HepG2 (cell line): Measurements from ENCODE around the gene OTUB2. TPM values are rescaled to one million over a fixed set of nuclear protein-coding genes. Genes with fewer than 3 reads are reported as not detected.
A peak's percentile ranks its signal among the peaks of the same experiment; 100 is the strongest.

Source experiments
- ATF7 ChIP-seq, 2 experiments: fragments of 450-650 bp in 1 of 2; sonication (generic) in 1 of 2; formaldehyde crosslinking in 1 of 2; IDR thresholded peaks; 2 replicates each; pipeline versions ENCODE4 v1.4.0 to v1.6.1; 2016 to 2020; ENCODE audit warnings: antibody characterized with exemption in 1 of 2, mild to moderate bottlenecking in 1 of 2, missing genetic modification reagents in 1 of 2
- EED ChIP-seq: sonication (generic); formaldehyde crosslinking; IDR thresholded peaks from 2 replicates; pipeline ENCODE4 v1.5.0; 2020; ENCODE audit warnings: mild to moderate bottlenecking, missing genetic modification reagents
- FOXK1 ChIP-seq: sonication (generic); formaldehyde crosslinking; IDR thresholded peaks from 2 replicates; pipeline ENCODE4 v1.4.0; 2020; ENCODE audit warnings: low read depth, missing genetic modification reagents, borderline replicate concordance
- GABPA ChIP-seq, 2 experiments: IDR thresholded peaks; 2 replicates each; pipeline ENCODE4 v1.6.1; 2011 to 2016; ENCODE audit warnings: low read depth in 2 of 2, low read length in 1 of 2, missing biosample characterization in 1 of 2, missing genetic modification characterization in 1 of 2
- JUN ChIP-seq: sonication (generic); formaldehyde crosslinking; IDR thresholded peaks from 2 replicates; pipeline ENCODE4 v1.4.0; 2020; ENCODE audit warnings: mild to moderate bottlenecking, missing genetic modification reagents
- KDM4B ChIP-seq: sonication (generic); formaldehyde crosslinking; IDR thresholded peaks from 2 replicates; pipeline ENCODE4 v1.4.0; 2020; ENCODE audit warnings: missing genetic modification reagents
- KDM5B ChIP-seq: sonication (generic); formaldehyde crosslinking; IDR thresholded peaks from 2 replicates; pipeline ENCODE4 v1.4.0; 2020; ENCODE audit warnings: missing genetic modification reagents, mild to moderate bottlenecking, borderline replicate concordance
- KLF6 ChIP-seq: IDR thresholded peaks from 2 replicates; pipeline ENCODE4 v1.8.0; 2016; ENCODE audit warnings: missing biosample characterization, missing genetic modification reagents
- MED1 ChIP-seq: sonication (generic); formaldehyde crosslinking; IDR thresholded peaks from 2 replicates; pipeline ENCODE4 v1.4.0; 2020; ENCODE audit warnings: missing genetic modification reagents
- PHB2 ChIP-seq: fragments of 450-650 bp; IDR thresholded peaks from 2 replicates; pipeline ENCODE4 v1.6.1; 2018; ENCODE audit not compliant: partially characterized antibody
- SP4 ChIP-seq: sonication (generic); formaldehyde crosslinking; IDR thresholded peaks from 2 replicates; pipeline ENCODE4 v1.8.1; 2023; ENCODE audit warnings: mild to moderate bottlenecking, missing genetic modification reagents
- ZC3H4 ChIP-seq: sonication (generic); formaldehyde crosslinking; IDR thresholded peaks from 2 replicates; pipeline ENCODE4 v1.4.0; 2020; ENCODE audit warnings: missing genetic modification reagents, borderline replicate concordance
- ZNF253 ChIP-seq: sonication (generic); formaldehyde crosslinking; IDR thresholded peaks from 2 replicates; pipeline ENCODE4 v1.8.0; 2022; ENCODE audit warnings: mild to moderate bottlenecking, missing genetic modification reagents, borderline replicate concordance
- ZNF713 ChIP-seq: sonication (generic); formaldehyde crosslinking; IDR thresholded peaks from 2 replicates; pipeline ENCODE4 v1.4.0; 2020; ENCODE audit warnings: mild to moderate bottlenecking, missing genetic modification reagents
- ZNF737 ChIP-seq: sonication (generic); formaldehyde crosslinking; IDR thresholded peaks from 2 replicates; pipeline ENCODE4 v1.5.0; 2020; ENCODE audit warnings: missing genetic modification reagents, mild to moderate bottlenecking, borderline replicate concordance
- ZNF740 ChIP-seq: sonication (generic); formaldehyde crosslinking; IDR thresholded peaks from 2 replicates; pipeline ENCODE4 v1.4.0; 2020; ENCODE audit warnings: missing genetic modification reagents
- polyA plus RNA-seq, 8 experiments: library from polyadenylated mRNA; depleted of rRNA in 3 of 8; stranded (reverse) in 7 of 8; unstranded in 1 of 8; fragments of >200 nt; fragmentation: Illumina TruSeq in 4 of 8; extraction: Trizol in 4 of 8; gene quantifications; 2 replicates each; pipeline versions ENCODE4 v1.2.1 to v1.2.3, GENCODE V29; 2011 to 2016; ENCODE audit warnings: low read depth in 4 of 8, missing spikeins in 1 of 8, mixed read lengths in 1 of 8; ENCODE audit not compliant: insufficient read depth in 1 of 8
- total RNA-seq, 5 experiments: library from RNA; depleted of rRNA; stranded (reverse); fragments of >200 nt; fragmentation: Illumina TruSeq; extraction: Trizol; gene quantifications; 2 replicates each; pipeline ENCODE4 v1.2.3, GENCODE V29; 2016; ENCODE audit warnings: low read depth in 1 of 5
- TF ChIP-seq, protein P1 (sequence below): sonication (generic); formaldehyde crosslinking; IDR thresholded peaks from 2 replicates; pipeline ENCODE4 v1.4.0; 2020; ENCODE audit warnings: missing genetic modification reagents
- TF ChIP-seq, protein P2 (sequence below): sonication (generic); formaldehyde crosslinking; IDR thresholded peaks from 2 replicates; pipeline ENCODE4 v1.5.0; 2020; ENCODE audit warnings: mild to moderate bottlenecking, missing genetic modification reagents, borderline replicate concordance
- TF ChIP-seq, protein P3 (sequence below): IDR thresholded peaks from 2 replicates; pipeline ENCODE4 v1.6.1; 2012; ENCODE audit warnings: low read depth, low read length, improper control_type of control experiment

OTUB2 gene
- total and polyA plus RNA-seq, 2 of the 13 experiments (the other 11 are each of a cell fraction or from before 2014, with no cell fraction given) = 2.2 to 2.4 TPM

DNA sequence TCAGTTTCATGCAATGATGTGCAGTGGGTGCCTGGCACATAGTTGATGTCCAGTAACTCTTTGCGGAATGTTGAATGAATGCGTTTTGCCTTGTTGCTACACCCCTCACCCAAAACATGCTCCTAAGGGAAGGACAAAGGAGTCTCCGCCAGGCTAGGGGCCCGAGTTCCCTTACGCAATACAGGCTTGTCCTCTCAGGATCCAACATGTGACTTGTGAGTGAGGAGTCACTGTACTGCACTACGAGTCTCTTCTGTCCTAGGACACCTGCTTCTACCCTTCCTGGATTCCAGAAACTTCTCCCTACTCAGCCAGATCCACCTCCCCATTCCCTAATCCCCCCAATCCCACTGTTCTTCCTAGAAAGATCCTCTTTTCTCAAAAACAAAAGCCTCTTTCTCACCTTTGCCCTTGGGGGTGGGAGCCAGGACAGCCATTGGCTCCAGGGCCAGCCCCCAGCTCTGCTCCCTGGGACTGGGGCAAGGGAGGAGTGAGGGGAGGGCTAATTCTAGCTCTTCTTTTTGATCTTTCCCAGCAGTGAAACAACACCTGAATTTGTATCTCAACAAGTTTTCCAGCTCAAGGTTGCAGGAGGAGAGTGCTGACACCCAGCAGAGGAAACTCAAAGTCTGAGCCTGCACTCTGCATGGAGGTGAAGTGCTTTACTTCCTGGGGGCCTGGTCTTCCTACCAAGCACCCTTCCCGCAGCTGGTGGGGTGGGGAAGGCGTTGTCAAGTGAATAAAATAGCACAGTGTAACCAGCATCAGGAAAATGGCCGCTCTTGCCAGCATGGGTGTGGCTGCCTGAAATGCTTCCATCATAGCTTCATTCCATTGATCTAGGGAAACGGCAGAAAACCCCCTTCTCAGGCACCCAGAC lies 3.4 kb upstream of the OTUB2 start (continued):
- TF ChIP-seq, protein P1, sequence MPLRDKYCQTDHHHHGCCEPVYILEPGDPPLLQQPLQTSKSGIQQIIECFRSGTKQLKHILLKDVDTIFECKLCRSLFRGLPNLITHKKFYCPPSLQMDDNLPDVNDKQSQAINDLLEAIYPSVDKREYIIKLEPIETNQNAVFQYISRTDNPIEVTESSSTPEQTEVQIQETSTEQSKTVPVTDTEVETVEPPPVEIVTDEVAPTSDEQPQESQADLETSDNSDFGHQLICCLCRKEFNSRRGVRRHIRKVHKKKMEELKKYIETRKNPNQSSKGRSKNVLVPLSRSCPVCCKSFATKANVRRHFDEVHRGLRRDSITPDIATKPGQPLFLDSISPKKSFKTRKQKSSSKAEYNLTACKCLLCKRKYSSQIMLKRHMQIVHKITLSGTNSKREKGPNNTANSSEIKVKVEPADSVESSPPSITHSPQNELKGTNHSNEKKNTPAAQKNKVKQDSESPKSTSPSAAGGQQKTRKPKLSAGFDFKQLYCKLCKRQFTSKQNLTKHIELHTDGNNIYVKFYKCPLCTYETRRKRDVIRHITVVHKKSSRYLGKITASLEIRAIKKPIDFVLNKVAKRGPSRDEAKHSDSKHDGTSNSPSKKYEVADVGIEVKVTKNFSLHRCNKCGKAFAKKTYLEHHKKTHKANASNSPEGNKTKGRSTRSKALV (CRISPR knock-in tag) = 0 out of 2 replicates have a peak, but pooled peaks have one; percentile 16
- TF ChIP-seq, protein P2, sequence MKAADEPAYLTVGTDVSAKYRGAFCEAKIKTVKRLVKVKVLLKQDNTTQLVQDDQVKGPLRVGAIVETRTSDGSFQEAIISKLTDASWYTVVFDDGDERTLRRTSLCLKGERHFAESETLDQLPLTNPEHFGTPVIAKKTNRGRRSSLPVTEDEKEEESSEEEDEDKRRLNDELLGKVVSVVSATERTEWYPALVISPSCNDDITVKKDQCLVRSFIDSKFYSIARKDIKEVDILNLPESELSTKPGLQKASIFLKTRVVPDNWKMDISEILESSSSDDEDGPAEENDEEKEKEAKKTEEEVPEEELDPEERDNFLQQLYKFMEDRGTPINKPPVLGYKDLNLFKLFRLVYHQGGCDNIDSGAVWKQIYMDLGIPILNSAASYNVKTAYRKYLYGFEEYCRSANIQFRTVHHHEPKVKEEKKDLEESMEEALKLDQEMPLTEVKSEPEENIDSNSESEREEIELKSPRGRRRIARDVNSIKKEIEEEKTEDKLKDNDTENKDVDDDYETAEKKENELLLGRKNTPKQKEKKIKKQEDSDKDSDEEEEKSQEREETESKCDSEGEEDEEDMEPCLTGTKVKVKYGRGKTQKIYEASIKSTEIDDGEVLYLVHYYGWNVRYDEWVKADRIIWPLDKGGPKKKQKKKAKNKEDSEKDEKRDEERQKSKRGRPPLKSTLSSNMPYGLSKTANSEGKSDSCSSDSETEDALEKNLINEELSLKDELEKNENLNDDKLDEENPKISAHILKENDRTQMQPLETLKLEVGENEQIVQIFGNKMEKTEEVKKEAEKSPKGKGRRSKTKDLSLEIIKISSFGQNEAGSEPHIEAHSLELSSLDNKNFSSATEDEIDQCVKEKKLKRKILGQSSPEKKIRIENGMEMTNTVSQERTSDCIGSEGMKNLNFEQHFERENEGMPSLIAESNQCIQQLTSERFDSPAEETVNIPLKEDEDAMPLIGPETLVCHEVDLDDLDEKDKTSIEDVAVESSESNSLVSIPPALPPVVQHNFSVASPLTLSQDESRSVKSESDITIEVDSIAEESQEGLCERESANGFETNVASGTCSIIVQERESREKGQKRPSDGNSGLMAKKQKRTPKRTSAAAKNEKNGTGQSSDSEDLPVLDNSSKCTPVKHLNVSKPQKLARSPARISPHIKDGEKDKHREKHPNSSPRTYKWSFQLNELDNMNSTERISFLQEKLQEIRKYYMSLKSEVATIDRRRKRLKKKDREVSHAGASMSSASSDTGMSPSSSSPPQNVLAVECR = peak; percentile 18; the same call in 1 of the 2 replicates
- TF ChIP-seq GABPA (IDR thresholded peaks at IDR 0.05; ENCODE audit: low read depth, low read length) (no peak), GABPA (CRISPR knock-in tag; IDR thresholded peaks at IDR 0.05; ENCODE audit: low read depth) (no peak), ATF7 (IDR thresholded peaks at IDR 0.05) (no peak), ATF7 (CRISPR knock-in tag; IDR thresholded peaks at IDR 0.05) (peak; percentile 38; the same call in 1 of the 2 replicates), ZNF713 (CRISPR knock-in tag) (no peak), KDM5B (CRISPR knock-in tag) (no peak), KDM4B (no peak), PHB2 (no peak), ZC3H4 (CRISPR knock-in tag) (no peak), EED (CRISPR knock-in tag) (no peak), KLF6 (CRISPR knock-in tag) (no peak), MED1 (CRISPR knock-in tag) (0 out of 2 replicates have a peak, but pooled peaks have one; percentile 18), FOXK1 (CRISPR knock-in tag) (no peak), ZNF740 (no peak), ZNF253 (CRISPR knock-in tag) (no peak), ZNF737 (no peak), JUN (no peak), SP4 (CRISPR knock-in tag) (peak; percentile 48; the same call in 1 of the 2 replicates)
- TF ChIP-seq, protein P3, sequence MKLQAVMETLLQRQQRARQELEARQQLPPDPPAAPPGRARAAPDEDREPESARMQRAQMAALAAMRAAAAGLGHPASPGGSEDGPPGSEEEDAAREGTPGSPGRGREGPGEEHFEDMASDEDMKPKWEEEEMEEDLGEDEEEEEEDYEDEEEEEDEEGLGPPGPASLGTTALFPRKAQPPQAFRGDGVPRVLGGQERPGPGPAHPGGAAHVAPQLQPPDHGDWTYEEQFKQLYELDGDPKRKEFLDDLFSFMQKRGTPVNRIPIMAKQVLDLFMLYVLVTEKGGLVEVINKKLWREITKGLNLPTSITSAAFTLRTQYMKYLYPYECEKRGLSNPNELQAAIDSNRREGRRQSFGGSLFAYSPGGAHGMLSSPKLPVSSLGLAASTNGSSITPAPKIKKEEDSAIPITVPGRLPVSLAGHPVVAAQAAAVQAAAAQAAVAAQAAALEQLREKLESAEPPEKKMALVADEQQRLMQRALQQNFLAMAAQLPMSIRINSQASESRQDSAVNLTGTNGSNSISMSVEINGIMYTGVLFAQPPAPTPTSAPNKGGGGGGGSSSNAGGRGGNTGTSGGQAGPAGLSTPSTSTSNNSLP = no peak
- TF ChIP-seq, all 625 proteins: peak for 76
